HepG2 (cell line): Measurements from ENCODE around the gene TIMM9. TPM values are rescaled to one million over a fixed set of nuclear protein-coding genes. Genes with fewer than 3 reads are reported as not detected.

Source experiments
- FOXA3 ChIP-seq: IDR thresholded peaks from 2 replicates; pipeline ENCODE4 v1.6.1; 2016; ENCODE audit warnings: missing genetic modification reagents, missing compliant biosample characterization
- FOXP4 ChIP-seq: sonication (generic); formaldehyde crosslinking; IDR thresholded peaks from 2 replicates; pipeline ENCODE4 v1.4.0; 2020; ENCODE audit warnings: missing genetic modification reagents
- HDAC2 ChIP-seq: sonication (generic); formaldehyde crosslinking; IDR thresholded peaks from 2 replicates; pipeline ENCODE4 v1.4.0; 2020; ENCODE audit warnings: missing genetic modification reagents
- NFIC ChIP-seq: IDR thresholded peaks from 2 replicates; pipeline ENCODE4 v1.6.1; 2012; ENCODE audit warnings: mild to moderate bottlenecking, low read length, inconsistent platforms
- ZFP82 ChIP-seq: sonication (generic); formaldehyde crosslinking; IDR thresholded peaks from 2 replicates; pipeline ENCODE4 v1.5.1; 2020; ENCODE audit warnings: mild to moderate bottlenecking, missing genetic modification reagents, borderline replicate concordance
- ZFY ChIP-seq: sonication (generic); formaldehyde crosslinking; IDR thresholded peaks from 2 replicates; pipeline ENCODE4 v1.4.0; 2020; ENCODE audit warnings: missing genetic modification reagents
- ZNF550 ChIP-seq: sonication (generic); formaldehyde crosslinking; IDR thresholded peaks from 2 replicates; pipeline ENCODE4 v1.4.0; 2020; ENCODE audit warnings: mild to moderate bottlenecking, missing genetic modification reagents, borderline replicate concordance
- ZNF772 ChIP-seq: sonication (generic); formaldehyde crosslinking; IDR thresholded peaks from 2 replicates; pipeline ENCODE4 v1.5.0; 2020; ENCODE audit warnings: mild to moderate bottlenecking, missing genetic modification reagents
- ZNF784 ChIP-seq: sonication (generic); formaldehyde crosslinking; IDR thresholded peaks from 2 replicates; pipeline ENCODE4 v1.5.1; 2020; ENCODE audit warnings: missing genetic modification reagents, mild to moderate bottlenecking, borderline replicate concordance
- polyA plus RNA-seq, 8 experiments: library from polyadenylated mRNA; depleted of rRNA in 3 of 8; stranded (reverse) in 7 of 8; unstranded in 1 of 8; fragments of >200 nt; fragmentation: Illumina TruSeq in 4 of 8; extraction: Trizol in 4 of 8; gene quantifications; 2 replicates each; pipeline versions ENCODE4 v1.2.1 to v1.2.3, GENCODE V29; 2011 to 2016; ENCODE audit warnings: low read depth in 4 of 8, missing spikeins in 1 of 8, mixed read lengths in 1 of 8; ENCODE audit not compliant: insufficient read depth in 1 of 8
- total RNA-seq, 5 experiments: library from RNA; depleted of rRNA; stranded (reverse); fragments of >200 nt; fragmentation: Illumina TruSeq; extraction: Trizol; gene quantifications; 2 replicates each; pipeline ENCODE4 v1.2.3, GENCODE V29; 2016; ENCODE audit warnings: low read depth in 1 of 5
- TF ChIP-seq, protein P1 (sequence below): sonication (generic); formaldehyde crosslinking; IDR thresholded peaks from 2 replicates; pipeline ENCODE4 v1.4.0; 2020; ENCODE audit warnings: mild to moderate bottlenecking, missing genetic modification reagents
- TF ChIP-seq, protein P2 (sequence below): IDR thresholded peaks from 2 replicates; pipeline ENCODE4 v1.6.1; 2016; ENCODE audit warnings: missing genetic modification reagents, missing compliant biosample characterization
- TF ChIP-seq, protein P3 (sequence below): sonication (generic); formaldehyde crosslinking; IDR thresholded peaks from 2 replicates; pipeline ENCODE4 v1.8.0; 2022; ENCODE audit warnings: missing genetic modification reagents, mild to moderate bottlenecking, moderate library complexity, borderline replicate concordance

TIMM9 gene
- total and polyA plus RNA-seq, 2 of the 13 experiments (the other 11 are each of a cell fraction or from before 2014, with no cell fraction given), result 30.5 to 42.5 TPM

GRCh38 chr14:58427281-58428117 lies at the start of gene TIMM9, which contains the start of gene KIAA0586 (continued):
- TF ChIP-seq ZFP82 (CRISPR knock-in tag) (peak; percentile 63; the same call in 1 of the 2 replicates), ZNF550 (CRISPR knock-in tag) (no peak), ZNF772 (CRISPR knock-in tag) (peak; percentile 35), FOXP4 (CRISPR knock-in tag) (peak; percentile 64), HDAC2 (CRISPR knock-in tag) (peak; percentile 67), ZFY (CRISPR knock-in tag) (peak; percentile 5; the same call in 1 of the 2 replicates), NFIC (no peak), ZNF784 (CRISPR knock-in tag) (0 out of 2 replicates have a peak, but pooled peaks have one; percentile 9), FOXA3 (CRISPR knock-in tag) (peak; percentile 58)
- TF ChIP-seq, protein P1, sequence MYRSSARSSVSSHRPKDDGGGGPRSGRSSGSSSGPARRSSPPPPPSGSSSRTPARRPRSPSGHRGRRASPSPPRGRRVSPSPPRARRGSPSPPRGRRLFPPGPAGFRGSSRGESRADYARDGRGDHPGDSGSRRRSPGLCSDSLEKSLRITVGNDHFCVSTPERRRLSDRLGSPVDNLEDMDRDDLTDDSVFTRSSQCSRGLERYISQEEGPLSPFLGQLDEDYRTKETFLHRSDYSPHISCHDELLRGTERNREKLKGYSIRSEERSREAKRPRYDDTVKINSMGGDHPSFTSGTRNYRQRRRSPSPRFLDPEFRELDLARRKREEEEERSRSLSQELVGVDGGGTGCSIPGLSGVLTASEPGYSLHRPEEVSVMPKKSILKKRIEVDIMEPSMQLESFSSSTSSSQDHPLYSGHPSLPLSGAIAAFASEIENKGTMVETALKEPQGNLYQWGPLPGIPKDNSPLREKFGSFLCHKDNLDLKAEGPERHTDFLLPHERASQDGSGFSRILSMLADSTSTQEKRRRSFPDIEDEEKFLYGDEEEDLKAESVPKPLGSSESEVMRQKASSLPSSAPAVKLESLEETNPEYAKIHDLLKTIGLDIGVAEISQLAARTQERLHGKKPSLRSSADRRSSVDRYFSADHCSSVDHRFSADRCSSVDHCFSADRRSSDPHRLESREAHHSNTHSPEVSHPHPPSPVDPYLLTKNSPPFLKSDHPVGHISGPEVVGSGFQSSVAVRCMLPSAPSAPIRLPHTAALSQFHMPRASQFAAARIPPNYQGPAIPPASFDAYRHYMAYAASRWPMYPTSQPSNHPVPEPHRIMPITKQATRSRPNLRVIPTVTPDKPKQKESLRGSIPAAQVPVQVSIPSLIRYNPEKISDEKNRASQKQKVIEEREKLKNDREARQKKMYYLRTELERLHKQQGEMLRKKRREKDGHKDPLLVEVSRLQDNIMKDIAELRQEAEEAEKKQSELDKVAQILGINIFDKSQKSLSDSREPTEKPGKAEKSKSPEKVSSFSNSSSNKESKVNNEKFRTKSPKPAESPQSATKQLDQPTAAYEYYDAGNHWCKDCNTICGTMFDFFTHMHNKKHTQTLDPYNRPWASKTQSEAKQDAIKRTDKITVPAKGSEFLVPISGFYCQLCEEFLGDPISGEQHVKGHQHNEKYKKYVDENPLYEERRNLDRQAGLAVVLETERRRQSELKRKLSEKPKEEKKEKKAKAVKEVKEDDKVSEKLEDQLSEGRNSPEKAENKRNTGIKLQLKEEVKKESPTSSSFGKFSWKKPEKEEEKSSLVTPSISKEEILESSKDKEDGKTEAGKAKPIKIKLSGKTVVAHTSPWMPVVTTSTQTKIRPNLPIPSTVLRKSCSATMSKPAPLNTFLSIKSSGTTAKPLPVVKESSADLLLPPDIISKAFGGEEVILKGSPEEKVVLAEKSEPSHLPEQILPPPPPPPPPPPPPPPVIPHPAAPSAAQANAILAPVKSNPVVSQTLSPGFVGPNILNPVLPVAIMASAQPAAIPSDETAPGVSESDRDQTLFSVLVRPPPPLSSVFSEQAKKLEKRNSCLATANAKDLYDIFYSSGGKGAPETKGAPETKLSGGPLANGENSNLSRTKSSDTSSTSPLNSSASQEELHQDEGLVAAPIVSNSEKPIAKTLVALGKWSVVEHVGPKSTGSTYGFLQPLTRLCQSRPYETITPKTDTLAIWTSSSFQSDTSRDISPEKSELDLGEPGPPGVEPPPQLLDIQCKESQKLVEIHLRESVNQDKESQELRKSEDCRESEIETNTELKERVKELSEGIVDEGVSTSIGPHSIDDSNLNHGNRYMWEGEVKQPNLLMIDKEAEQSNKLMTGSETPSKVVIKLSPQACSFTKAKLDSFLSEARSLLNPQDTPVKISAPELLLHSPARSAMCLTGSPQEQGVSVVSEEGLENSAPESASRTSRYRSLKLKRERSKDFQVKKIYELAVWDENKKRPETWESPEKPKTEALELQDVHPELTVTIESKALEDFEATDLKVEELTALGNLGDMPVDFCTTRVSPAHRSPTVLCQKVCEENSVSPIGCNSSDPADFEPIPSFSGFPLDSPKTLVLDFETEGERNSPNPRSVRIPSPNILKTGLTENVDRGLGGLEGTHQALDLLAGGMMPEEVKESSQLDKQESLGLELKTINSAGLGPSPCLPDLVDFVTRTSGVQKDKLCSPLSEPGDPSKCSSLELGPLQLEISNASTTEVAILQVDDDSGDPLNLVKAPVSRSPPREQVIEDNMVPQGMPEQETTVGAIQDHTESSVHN, result no peak
- TF ChIP-seq, protein P2, sequence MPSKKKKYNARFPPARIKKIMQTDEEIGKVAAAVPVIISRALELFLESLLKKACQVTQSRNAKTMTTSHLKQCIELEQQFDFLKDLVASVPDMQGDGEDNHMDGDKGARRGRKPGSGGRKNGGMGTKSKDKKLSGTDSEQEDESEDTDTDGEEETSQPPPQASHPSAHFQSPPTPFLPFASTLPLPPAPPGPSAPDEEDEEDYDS (CRISPR knock-in tag), result peak; percentile 78
- TF ChIP-seq, protein P3, sequence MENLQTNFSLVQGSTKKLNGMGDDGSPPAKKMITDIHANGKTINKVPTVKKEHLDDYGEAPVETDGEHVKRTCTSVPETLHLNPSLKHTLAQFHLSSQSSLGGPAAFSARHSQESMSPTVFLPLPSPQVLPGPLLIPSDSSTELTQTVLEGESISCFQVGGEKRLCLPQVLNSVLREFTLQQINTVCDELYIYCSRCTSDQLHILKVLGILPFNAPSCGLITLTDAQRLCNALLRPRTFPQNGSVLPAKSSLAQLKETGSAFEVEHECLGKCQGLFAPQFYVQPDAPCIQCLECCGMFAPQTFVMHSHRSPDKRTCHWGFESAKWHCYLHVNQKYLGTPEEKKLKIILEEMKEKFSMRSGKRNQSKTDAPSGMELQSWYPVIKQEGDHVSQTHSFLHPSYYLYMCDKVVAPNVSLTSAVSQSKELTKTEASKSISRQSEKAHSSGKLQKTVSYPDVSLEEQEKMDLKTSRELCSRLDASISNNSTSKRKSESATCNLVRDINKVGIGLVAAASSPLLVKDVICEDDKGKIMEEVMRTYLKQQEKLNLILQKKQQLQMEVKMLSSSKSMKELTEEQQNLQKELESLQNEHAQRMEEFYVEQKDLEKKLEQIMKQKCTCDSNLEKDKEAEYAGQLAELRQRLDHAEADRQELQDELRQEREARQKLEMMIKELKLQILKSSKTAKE, result 0 out of 2 replicates have a peak, but pooled peaks have one; percentile 19
